K562 (cell line): ENCODE results near the gene ATP6V1G2. TPM values are rescaled to one million over a fixed set of nuclear protein-coding genes. Genes with fewer than 3 reads are reported as not detected.

Experiments used
- ATF3 ChIP-seq, 2 experiments: fragments of 450-650 bp in 1 of 2; sonication (generic) in 1 of 2; formaldehyde crosslinking in 1 of 2; IDR thresholded peaks in 1 of 2; conservative IDR thresholded peaks in 1 of 2; 2 replicates each; pipeline versions ENCODE4 v1.6.1 to v1.8.1; 2016 to 2023; ENCODE audit warnings: mild to moderate bottlenecking in 2 of 2, moderate library complexity in 2 of 2, inconsistent platforms in 1 of 2, missing genetic modification reagents in 1 of 2
- ATF7 ChIP-seq: fragments of 450-650 bp; IDR thresholded peaks from 2 replicates; pipeline ENCODE4 v1.7.1; 2014; ENCODE audit warnings: mild to moderate bottlenecking, moderate library complexity
- CTBP1 ChIP-seq: fragments of 450-650 bp; IDR thresholded peaks from 2 replicates; pipeline ENCODE4 v1.6.1; 2016; ENCODE audit warnings: borderline replicate concordance
- ETV5 ChIP-seq: sonication (generic); formaldehyde crosslinking; IDR thresholded peaks from 2 replicates; pipeline ENCODE4 v1.4.0; 2020; ENCODE audit warnings: low read depth, mild to moderate bottlenecking, missing genetic modification reagents
- FOSL1 ChIP-seq: fragments of 200-800 bp; sonication (Bioruptor generic); conservative IDR thresholded peaks from 2 replicates; pipeline ENCODE4 v1.6.1; 2016; ENCODE audit warnings: missing genetic modification characterization, missing compliant biosample characterization
- FOXP1 ChIP-seq: sonication (generic); formaldehyde crosslinking; IDR thresholded peaks from 2 replicates; pipeline ENCODE4 v1.8.0; 2022; ENCODE audit warnings: mild to moderate bottlenecking, missing genetic modification reagents
- HES1 ChIP-seq: fragments of 450-650 bp; IDR thresholded peaks from 2 replicates; pipeline ENCODE4 v1.6.1; 2016; ENCODE audit warnings: low read depth, mild to moderate bottlenecking, moderate library complexity
- RBBP5 ChIP-seq: fragments of 200-600 bp; sonication (generic); IDR thresholded peaks from 2 replicates; pipeline ENCODE4 v1.6.1; 2012; ENCODE audit warnings: borderline replicate concordance, mild to moderate bottlenecking, low read length, control low read depth, inconsistent platforms; ENCODE audit not compliant: insufficient read depth, poor library complexity, severe bottlenecking
- STAT6 ChIP-seq: sonication (generic); formaldehyde crosslinking; IDR thresholded peaks from 2 replicates; pipeline ENCODE4 v1.8.1; 2023; ENCODE audit warnings: mild to moderate bottlenecking, missing genetic modification reagents
- TBL1XR1 ChIP-seq, 2 experiments: IDR thresholded peaks; 2 replicates each; pipeline ENCODE4 v1.6.1; 2012; ENCODE audit warnings: improper control_type of control experiment in 2 of 2, low read length in 2 of 2, mild to moderate bottlenecking in 1 of 2
- ZC3H4 ChIP-seq: sonication (generic); formaldehyde crosslinking; IDR thresholded peaks from 2 replicates; pipeline ENCODE4 v1.9.0; 2021; ENCODE audit warnings: missing genetic modification reagents, borderline replicate concordance
- ZMIZ1 ChIP-seq, 2 experiments: fragments of 150-350 bp in 1 of 2; IDR thresholded peaks; 2 replicates each; pipeline ENCODE4 v1.6.1; 2012 to 2016; ENCODE audit warnings: low read depth in 2 of 2, low read length in 2 of 2, mild to moderate bottlenecking in 1 of 2, moderate library complexity in 1 of 2
- ZNF584 ChIP-seq: fragments of 200-800 bp; sonication (Bioruptor generic); IDR thresholded peaks from 2 replicates; pipeline ENCODE4 v1.6.1; 2016; ENCODE audit warnings: low read depth, mild to moderate bottlenecking, missing genetic modification characterization, missing compliant biosample characterization
- polyA plus RNA-seq, 8 experiments: library from polyadenylated mRNA; depleted of rRNA in 4 of 8; stranded (reverse) in 5 of 8; unstranded in 3 of 8; fragments of >200 nt; fragmentation: Nextera tagmentation in 2 of 8; fragmentation: Illumina TruSeq in 1 of 8; extraction: Ambion mirVana in 2 of 8; extraction: Trizol in 1 of 8; gene quantifications; 2 replicates each; pipeline versions ENCODE4 v1.2.1 to v1.2.3, GENCODE V29; 2011 to 2014; ENCODE audit warnings: inconsistent platforms in 1 of 8, missing spikeins in 1 of 8
- total RNA-seq, 7 experiments: library from RNA; depleted of rRNA in 6 of 7; stranded (reverse); fragments of >200 nt in 6 of 7; fragmentation: Illumina TruSeq in 2 of 7; extraction: Trizol in 2 of 7; gene quantifications; 2 replicates each; pipeline versions ENCODE4 v1.2.1 to v1.2.3, GENCODE V29; 2011 to 2021; ENCODE audit warnings: low replicate concordance in 1 of 7

ATP6V1G2 gene
- total and polyA plus RNA-seq, 9 of the 15 experiments (the other 6 are each of a cell fraction or from before 2014, with no cell fraction given) = 0.14 to 1.5 (median 0.33) TPM

GRCh38 chr6:31525932-31526591 lies 20.3 kb downstream of the ATP6V1G2 start (continued):
- peak; percentile 37; the same call in 1 of the 2 replicates for TF ChIP-seq ATF3 (IDR thresholded peaks at IDR 0.05)
- no peak for TF ChIP-seq ATF3 (CRISPR knock-in tag; conservative IDR thresholded peaks at IDR 0.05)
- 0 out of 2 replicates have a peak, but pooled peaks have one; percentile 51 for TF ChIP-seq CTBP1
- peak; percentile 86 for TF ChIP-seq FOXP1 (CRISPR knock-in tag)
- no peak for TF ChIP-seq ZC3H4 (CRISPR knock-in tag)
- 0 out of 2 replicates have a peak, but pooled peaks have one; percentile 47 for TF ChIP-seq ZNF584 (CRISPR knock-in tag)
- 0 out of 2 replicates have a peak, but pooled peaks have one; percentile 44 for TF ChIP-seq ATF7
- TF ChIP-seq RBBP5 = peak; percentile 41
- TF ChIP-seq STAT6 = 0 out of 2 replicates have a peak, but pooled peaks have one; percentile 28
- TF ChIP-seq ETV5 (CRISPR knock-in tag) = no peak
- TF ChIP-seq HES1 = no peak
- TF ChIP-seq FOSL1 (tag) = peak; percentile 83
- no peak for TF ChIP-seq TBL1XR1 (IDR thresholded peaks at IDR 0.05; ENCODE audit: low read length in 2 of 2)
- no peak for TF ChIP-seq ZMIZ1 (IDR thresholded peaks at IDR 0.05; ENCODE audit: low read depth in 2 of 2, low read length in 2 of 2)
